Measurements from ENCODE around the gene ZNRF1. TPM values are rescaled to one million over a fixed set of nuclear protein-coding genes. Genes with fewer than 3 reads are reported as not detected.

The ZNRF1 gene
- total and polyA plus RNA-seq, 2 of the 13 experiments (the other 11 are each of a cell fraction or from before 2014, with no cell fraction given) = 43.9 to 58.7 TPM

GRCh38 chr16:74984194-74984528 lies 14.7 kb upstream of the ZNRF1 start:
- TF ChIP-seq ZNF138 (CRISPR knock-in tag; IDR thresholded peaks at IDR 0.05; ENCODE audit: low read depth) (0 out of 2 replicates have a peak, but pooled peaks have one; percentile 8), CREB1 (IDR thresholded peaks at IDR 0.05) (0 out of 2 replicates have a peak, but pooled peaks have one; percentile 42), CREB1 (CRISPR knock-in tag; IDR thresholded peaks at IDR 0.05) (no peak), ZNF224 (CRISPR knock-in tag; IDR thresholded peaks at IDR 0.05) (0 out of 2 replicates have a peak, but pooled peaks have one; percentile 57), SATB2 (CRISPR knock-in tag; IDR thresholded peaks at IDR 0.05) (0 out of 2 replicates have a peak, but pooled peaks have one; percentile 23), AHDC1 (CRISPR knock-in tag; IDR thresholded peaks at IDR 0.05; ENCODE audit: borderline replicate concordance) (no peak), ADNP (CRISPR knock-in tag; IDR thresholded peaks at IDR 0.05) (peak; percentile 14), ZFP82 (CRISPR knock-in tag; IDR thresholded peaks at IDR 0.05; ENCODE audit: borderline replicate concordance) (peak; percentile 76; the same call in 1 of the 2 replicates), NPAS2 (CRISPR knock-in tag; IDR thresholded peaks at IDR 0.05; ENCODE audit: borderline replicate concordance) (no peak), NFIB (CRISPR knock-in tag; IDR thresholded peaks at IDR 0.05; ENCODE audit: borderline replicate concordance) (no peak), GLMP (CRISPR knock-in tag; IDR thresholded peaks at IDR 0.05; ENCODE audit: borderline replicate concordance) (0 out of 2 replicates have a peak, but pooled peaks have one; percentile 17), ZNF276 (CRISPR knock-in tag; IDR thresholded peaks at IDR 0.05; ENCODE audit: low read depth) (no peak)
- peak overlapping the region; percentile 97 for H3K9ac ChIP-seq (ENCODE audit: insufficient read depth, low read depth, low read length)
- BruUV-seq (replicated peaks) = no TSS peak
- ATAC-seq (no peak), DNase-seq (ENCODE audit: low spot score) (no peak), FAIRE-seq (no peak)
- no peaks in the 10 kb centered on the region; a peak in 1 of 5 replicates for H3K27me3 ChIP-seq (ENCODE audit: control insufficient read depth in 1 of 2, insufficient read depth in 2 of 2, low read length in 2 of 2)
- peaks cover 63% of the 10 kb centered on the region for H3K4me1 ChIP-seq (ENCODE audit: insufficient read depth, low read length)
- no peaks in the 10 kb centered on the region for H3K9me3 ChIP-seq (ENCODE audit: low read length)
- WGBS (ENCODE audit: low lambda C conversion rate) = 33% methylated on average over 12 of the region's 13 CpGs
- peaks cover 7% of the 10 kb centered on the region for H4K20me1 ChIP-seq (ENCODE audit: insufficient read depth, low read length)
- H3K36me3 ChIP-seq (replicated peaks in 1 of 2; ENCODE audit: control insufficient read depth in 1 of 2, insufficient read depth in 2 of 2, low read length in 2 of 2) = no peaks in the 10 kb centered on the region; a peak in 3 of 5 replicates
- peak overlapping the region; percentile 98 for H3K4me2 ChIP-seq (ENCODE audit: low read depth, low read length)
- H3K79me2 ChIP-seq (ENCODE audit: insufficient read depth, low read length) = peaks cover 46% of the 10 kb centered on the region
- peak overlapping the region; percentile 85 to 99 (median 89) for H3K4me3 ChIP-seq (replicated peaks in 1 of 3; ENCODE audit: insufficient read depth in 1 of 3, low read depth in 2 of 3, low read length in 3 of 3)
- in situ Hi-C loops (cut with HindIII; ENCODE audit: extremely low pct_ligation_motif_present, low pct_unique_long_range_greater_than_20kb) (no loop called here), intact Hi-C loops (cut with micrococcal nuclease; ENCODE audit: unreplicated experiment) (no loop called here)
- no peak overlapping the region for H2AFZ ChIP-seq (ENCODE audit: low read length)
- H3K27ac ChIP-seq (ENCODE audit: extremely low read length, insufficient read depth, low read length) = peak overlapping the region; percentile 75
- CTCF ChIA-PET (ENCODE audit: low intra/inter-chr PET ratio, low total read pairs) = no interaction called here
- POLR2A ChIA-PET = interaction anchor here (1.2 to 2.0 kb wide), 4 partner anchors 13 to 127 kb away, joined by 3 to 47 read pairs (median 14); partner anchors contain the start of gene ZNRF1

All from HepG2 (cell line).